GM18858 (cell line): Measurements from ENCODE around the gene C11orf21.
"Not testable (repeated sequence)": the region's sequence is repeated elsewhere in the genome, so short reads cannot be mapped to it uniquely, and the experiment has no call there.

Experiments
- ATAC-seq: cut with Tn5 transposase; IDR thresholded peaks from one replicate; pipeline ENCODE4 v1.9.1; 2021; ENCODE audit not compliant: unreplicated experiment

C11orf21 gene

GRCh38 chr11:2298131-2298794 is 3.5 kb downstream of the C11orf21 start:
- no peak for ATAC-seq

- no peak for ATAC-seq
Observed at GRCh38 chr11:2297623-2298030, 4.1 kb downstream of the C11orf21 start.

GRCh38 chr11:2296913-2297622 is 4.7 kb downstream of the C11orf21 start:
- no peak for ATAC-seq

GRCh38 chr11:2295971-2296912 is 5.5 kb downstream of the C11orf21 start:
- ATAC-seq, result no peak

- no peak for ATAC-seq
Observed at GRCh38 chr11:2294926-2295290, 6.8 kb downstream of the C11orf21 start.

- ATAC-seq, result no peak
Observed at GRCh38 chr11:2293984-2294925, 7.5 kb downstream of the C11orf21 start.

- no peak for ATAC-seq
Observed at GRCh38 chr11:2293531-2293971, 8.2 kb downstream of the C11orf21 start.

GRCh38 chr11:2290351-2290841 is 11.3 kb downstream of the C11orf21 start:
- ATAC-seq, result no peak

GRCh38 chr11:2289859-2290258 is 11.9 kb downstream of the C11orf21 start:
- ATAC-seq, result no peak

GRCh38 chr11:2289350-2289749 is 12.4 kb downstream of the C11orf21 start:
- ATAC-seq, result no peak

GRCh38 chr11:2287091-2287490 is 14.6 kb downstream of the C11orf21 start:
- ATAC-seq, result no peak

- not testable (repeated sequence) for ATAC-seq
Observed at GRCh38 chr11:2286350-2286749, 15.4 kb downstream of the C11orf21 start.

GRCh38 chr11:2280208-2280607 is 21.5 kb downstream of the C11orf21 start:
- no peak for ATAC-seq

- ATAC-seq, result no peak
Observed at GRCh38 chr11:2277933-2278523, 23.7 kb downstream of the C11orf21 start.

GRCh38 chr11:2277008-2277346 is 24.7 kb downstream of the C11orf21 start:
- no peak for ATAC-seq

GRCh38 chr11:2276280-2277007 is 25.3 kb downstream of the C11orf21 start:
- no peak for ATAC-seq

GRCh38 chr11:2275334-2276279 is 26.1 kb downstream of the C11orf21 start:
- ATAC-seq, result no peak

- no peak for ATAC-seq
Observed at GRCh38 chr11:2273771-2274170, 27.9 kb downstream of the C11orf21 start.
